Panc1 (cell line): ENCODE results near the gene PKD1L1.

Source experiments
- POLR2AphosphoS5 ChIP-seq: IDR thresholded peaks from 2 replicates; pipeline ENCODE4 v1.6.1; 2012; ENCODE audit warnings: mild to moderate bottlenecking, low read depth, low read length, moderate library complexity
- TF ChIP-seq, protein P1 (sequence below): fragments of 450-650 bp; IDR thresholded peaks from 2 replicates; pipeline ENCODE4 v1.5.1; 2017; ENCODE audit warnings: mild to moderate bottlenecking
- TF ChIP-seq, protein P2 (sequence below), 2 experiments: IDR thresholded peaks; 2 replicates each; pipeline ENCODE4 v1.6.1; 2011 to 2012; ENCODE audit warnings: low read depth in 2 of 2, control low read depth in 1 of 2, low read length in 1 of 2, mild to moderate bottlenecking in 1 of 2, moderate library complexity in 1 of 2; ENCODE audit not compliant: insufficient read depth in 1 of 2

GRCh38 chr7:47785923-47786556, 162.2 kb downstream of the PKD1L1 start:
- TF ChIP-seq, protein P1, sequence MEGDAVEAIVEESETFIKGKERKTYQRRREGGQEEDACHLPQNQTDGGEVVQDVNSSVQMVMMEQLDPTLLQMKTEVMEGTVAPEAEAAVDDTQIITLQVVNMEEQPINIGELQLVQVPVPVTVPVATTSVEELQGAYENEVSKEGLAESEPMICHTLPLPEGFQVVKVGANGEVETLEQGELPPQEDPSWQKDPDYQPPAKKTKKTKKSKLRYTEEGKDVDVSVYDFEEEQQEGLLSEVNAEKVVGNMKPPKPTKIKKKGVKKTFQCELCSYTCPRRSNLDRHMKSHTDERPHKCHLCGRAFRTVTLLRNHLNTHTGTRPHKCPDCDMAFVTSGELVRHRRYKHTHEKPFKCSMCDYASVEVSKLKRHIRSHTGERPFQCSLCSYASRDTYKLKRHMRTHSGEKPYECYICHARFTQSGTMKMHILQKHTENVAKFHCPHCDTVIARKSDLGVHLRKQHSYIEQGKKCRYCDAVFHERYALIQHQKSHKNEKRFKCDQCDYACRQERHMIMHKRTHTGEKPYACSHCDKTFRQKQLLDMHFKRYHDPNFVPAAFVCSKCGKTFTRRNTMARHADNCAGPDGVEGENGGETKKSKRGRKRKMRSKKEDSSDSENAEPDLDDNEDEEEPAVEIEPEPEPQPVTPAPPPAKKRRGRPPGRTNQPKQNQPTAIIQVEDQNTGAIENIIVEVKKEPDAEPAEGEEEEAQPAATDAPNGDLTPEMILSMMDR, result no peak
- TF ChIP-seq, protein P2, sequence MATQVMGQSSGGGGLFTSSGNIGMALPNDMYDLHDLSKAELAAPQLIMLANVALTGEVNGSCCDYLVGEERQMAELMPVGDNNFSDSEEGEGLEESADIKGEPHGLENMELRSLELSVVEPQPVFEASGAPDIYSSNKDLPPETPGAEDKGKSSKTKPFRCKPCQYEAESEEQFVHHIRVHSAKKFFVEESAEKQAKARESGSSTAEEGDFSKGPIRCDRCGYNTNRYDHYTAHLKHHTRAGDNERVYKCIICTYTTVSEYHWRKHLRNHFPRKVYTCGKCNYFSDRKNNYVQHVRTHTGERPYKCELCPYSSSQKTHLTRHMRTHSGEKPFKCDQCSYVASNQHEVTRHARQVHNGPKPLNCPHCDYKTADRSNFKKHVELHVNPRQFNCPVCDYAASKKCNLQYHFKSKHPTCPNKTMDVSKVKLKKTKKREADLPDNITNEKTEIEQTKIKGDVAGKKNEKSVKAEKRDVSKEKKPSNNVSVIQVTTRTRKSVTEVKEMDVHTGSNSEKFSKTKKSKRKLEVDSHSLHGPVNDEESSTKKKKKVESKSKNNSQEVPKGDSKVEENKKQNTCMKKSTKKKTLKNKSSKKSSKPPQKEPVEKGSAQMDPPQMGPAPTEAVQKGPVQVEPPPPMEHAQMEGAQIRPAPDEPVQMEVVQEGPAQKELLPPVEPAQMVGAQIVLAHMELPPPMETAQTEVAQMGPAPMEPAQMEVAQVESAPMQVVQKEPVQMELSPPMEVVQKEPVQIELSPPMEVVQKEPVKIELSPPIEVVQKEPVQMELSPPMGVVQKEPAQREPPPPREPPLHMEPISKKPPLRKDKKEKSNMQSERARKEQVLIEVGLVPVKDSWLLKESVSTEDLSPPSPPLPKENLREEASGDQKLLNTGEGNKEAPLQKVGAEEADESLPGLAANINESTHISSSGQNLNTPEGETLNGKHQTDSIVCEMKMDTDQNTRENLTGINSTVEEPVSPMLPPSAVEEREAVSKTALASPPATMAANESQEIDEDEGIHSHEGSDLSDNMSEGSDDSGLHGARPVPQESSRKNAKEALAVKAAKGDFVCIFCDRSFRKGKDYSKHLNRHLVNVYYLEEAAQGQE (IDR thresholded peaks at IDR 0.05; ENCODE audit: insufficient read depth in 1 of 2, low read depth in 2 of 2, low read length in 1 of 2), result no peak
- no peak for TF ChIP-seq POLR2AphosphoS5
